GM13976 (cell line): Measurements from ENCODE around the gene CTBP2.

Experiments
- DNase-seq: peaks from one replicate; pipeline ENCODE4 v3.0.0; 2012; ENCODE audit warnings: low spot score
- in situ Hi-C: fragments of 300-500 bp; cut with MboI; formaldehyde crosslinking; loops from one replicate; pipeline ENCODE4 v1.12.0; 2022; ENCODE audit warnings: low sequenced_read_pairs, mixed read lengths, inconsistent platforms; ENCODE audit not compliant: unreplicated experiment
- TF ChIP-seq, protein P1 (sequence below): IDR thresholded peaks from 2 replicates; pipeline ENCODE4 v1.5.1; 2012; ENCODE audit warnings: borderline replicate concordance, mild to moderate bottlenecking; ENCODE audit not compliant: insufficient read depth; ENCODE audit errors: extremely low read depth, missing control alignments, control extremely low read depth

CTBP2 gene

DNA sequence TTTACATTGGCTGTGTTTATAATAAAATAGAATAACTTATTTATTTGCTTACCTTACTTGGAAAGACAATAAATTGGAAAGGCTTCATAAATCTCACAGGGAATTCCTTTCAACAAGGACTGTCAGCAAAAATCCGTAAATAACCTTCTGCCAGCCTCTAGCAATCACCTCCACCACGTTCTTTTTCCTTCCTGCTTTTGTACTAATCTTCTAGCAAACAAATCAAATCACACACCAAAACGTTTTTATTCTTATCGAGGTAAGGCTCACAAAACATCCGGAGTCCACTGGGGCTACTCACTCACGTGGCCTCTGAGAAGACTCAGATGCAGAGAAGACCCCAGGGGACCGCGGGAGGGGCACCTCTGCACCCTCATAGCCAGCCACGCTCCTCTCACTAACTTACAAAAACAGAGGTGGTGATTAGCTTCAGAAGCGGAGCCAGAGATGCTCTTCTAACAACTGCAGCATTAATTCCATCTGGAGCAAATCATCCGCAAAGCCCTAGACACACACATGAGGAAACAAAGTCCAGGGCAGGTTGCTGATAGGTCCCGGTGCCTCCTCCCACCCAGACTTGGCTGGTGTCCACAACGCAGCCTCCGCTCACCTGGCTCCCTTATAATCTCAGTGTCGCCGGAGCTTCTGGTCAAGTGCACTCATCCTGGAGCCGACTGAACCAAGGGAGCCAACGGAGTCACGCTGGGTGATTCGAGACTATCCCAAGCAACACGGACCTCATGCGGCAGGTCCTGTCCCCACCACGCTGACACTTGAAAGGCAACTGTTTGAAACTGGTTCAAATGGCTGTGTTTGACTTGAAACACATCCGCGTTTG lies 22.5 kb downstream of the CTBP2 start:
- TF ChIP-seq, protein P1, sequence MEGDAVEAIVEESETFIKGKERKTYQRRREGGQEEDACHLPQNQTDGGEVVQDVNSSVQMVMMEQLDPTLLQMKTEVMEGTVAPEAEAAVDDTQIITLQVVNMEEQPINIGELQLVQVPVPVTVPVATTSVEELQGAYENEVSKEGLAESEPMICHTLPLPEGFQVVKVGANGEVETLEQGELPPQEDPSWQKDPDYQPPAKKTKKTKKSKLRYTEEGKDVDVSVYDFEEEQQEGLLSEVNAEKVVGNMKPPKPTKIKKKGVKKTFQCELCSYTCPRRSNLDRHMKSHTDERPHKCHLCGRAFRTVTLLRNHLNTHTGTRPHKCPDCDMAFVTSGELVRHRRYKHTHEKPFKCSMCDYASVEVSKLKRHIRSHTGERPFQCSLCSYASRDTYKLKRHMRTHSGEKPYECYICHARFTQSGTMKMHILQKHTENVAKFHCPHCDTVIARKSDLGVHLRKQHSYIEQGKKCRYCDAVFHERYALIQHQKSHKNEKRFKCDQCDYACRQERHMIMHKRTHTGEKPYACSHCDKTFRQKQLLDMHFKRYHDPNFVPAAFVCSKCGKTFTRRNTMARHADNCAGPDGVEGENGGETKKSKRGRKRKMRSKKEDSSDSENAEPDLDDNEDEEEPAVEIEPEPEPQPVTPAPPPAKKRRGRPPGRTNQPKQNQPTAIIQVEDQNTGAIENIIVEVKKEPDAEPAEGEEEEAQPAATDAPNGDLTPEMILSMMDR = no peak
- in situ Hi-C loops = no loop called here
- DNase-seq = no peak

DNA sequence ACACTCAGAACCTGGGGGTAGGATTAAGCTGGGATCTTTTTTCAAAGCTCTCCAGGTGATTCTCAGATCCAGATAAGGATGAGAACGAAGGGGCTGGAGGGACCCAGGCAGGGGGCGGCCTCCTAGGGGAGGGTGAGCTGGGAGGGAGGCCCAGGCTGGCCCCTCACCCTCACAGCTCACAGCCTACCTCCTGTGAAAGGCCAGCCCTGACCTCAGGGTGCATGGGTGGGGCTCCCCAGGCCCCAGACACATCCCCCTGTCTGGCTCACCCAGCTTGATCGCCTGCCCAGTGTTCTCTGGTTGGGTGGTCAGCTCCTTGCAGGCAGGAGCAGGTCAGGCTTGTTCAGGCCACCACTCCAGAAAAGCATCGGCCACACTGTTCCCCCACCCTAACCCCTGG lies 24.3 kb downstream of the CTBP2 start:
- TF ChIP-seq, protein P1 = no peak
- in situ Hi-C loops = no loop called here
- DNase-seq = no peak

DNA sequence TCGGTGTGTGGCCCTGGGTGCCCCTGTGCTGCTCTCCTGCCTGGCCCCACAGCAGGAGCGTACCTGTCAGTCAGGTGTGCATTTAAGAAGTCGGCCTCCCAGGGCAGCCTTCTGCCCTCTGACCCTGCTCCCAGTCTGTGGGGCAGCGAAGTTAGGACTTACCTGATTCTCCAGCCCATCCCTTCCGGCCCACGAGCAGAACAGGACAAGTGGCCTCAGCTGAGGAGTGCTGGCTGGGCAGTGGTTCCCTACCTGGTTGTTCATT lies 24.7 kb downstream of the CTBP2 start:
- in situ Hi-C loops = no loop called here
- no peak for DNase-seq
- TF ChIP-seq, protein P1 = no peak

DNA sequence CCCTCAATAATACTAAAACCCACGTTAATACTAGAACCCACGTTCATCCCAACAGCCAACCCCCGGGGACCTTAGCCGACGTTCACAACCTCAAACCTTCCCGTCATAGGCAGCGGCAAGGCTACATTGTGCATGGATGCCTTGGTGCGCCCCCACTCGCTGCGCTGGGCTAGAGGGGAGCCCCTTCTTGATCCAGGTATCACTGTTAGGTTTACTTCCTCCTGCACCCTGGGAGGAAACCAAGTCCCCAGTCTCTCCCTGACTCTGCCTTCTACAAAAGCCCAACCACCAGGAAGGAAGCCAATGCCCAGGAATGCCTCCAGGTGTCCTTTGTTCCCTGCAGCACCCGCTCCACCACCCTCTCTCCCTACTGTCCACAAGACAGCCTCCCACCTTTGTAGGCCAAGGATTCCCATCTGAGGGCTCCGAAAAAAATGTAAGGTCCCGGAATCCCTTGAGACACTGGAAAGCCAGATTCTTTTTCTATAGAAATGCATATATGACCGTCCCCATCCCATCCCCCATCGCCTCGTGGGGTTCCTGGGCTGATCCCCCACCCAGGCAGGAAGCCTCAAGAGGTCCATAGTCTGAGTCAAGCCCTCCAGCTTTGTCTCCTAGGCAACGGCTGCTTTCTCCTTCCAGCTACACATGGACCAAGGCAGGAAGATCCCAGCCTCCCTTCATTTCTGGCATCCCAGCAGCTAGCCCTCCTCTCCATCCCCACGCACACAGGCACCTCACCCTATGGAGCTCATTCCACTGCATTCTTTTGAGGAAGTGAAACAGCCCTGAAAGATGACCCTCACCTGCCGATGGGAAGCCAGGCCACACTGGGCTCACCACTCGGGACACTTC lies 25.2 kb downstream of the CTBP2 start:
- no peak for DNase-seq
- TF ChIP-seq, protein P1 = no peak
- in situ Hi-C loops = no loop called here

DNA sequence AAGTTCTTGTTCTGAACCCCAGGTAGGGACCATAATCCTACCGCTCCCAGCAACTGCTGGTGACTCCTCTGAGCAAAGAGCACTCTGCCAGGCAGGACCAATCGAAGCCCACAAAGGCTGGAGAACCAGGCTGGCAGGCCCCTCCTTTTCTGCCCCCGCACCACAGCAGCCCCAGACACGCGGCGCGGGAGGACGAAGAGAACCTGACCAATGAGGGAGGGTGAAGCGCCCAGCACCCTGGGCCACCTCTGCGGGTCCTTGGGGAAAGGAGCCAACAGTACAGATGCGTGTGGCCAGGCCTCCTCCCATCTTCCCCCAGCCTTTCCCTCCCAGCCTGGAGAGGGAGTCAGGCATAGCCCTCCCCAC lies 25.9 kb downstream of the CTBP2 start:
- in situ Hi-C loops = no loop called here
- TF ChIP-seq, protein P1 = no peak
- DNase-seq = no peak

DNA sequence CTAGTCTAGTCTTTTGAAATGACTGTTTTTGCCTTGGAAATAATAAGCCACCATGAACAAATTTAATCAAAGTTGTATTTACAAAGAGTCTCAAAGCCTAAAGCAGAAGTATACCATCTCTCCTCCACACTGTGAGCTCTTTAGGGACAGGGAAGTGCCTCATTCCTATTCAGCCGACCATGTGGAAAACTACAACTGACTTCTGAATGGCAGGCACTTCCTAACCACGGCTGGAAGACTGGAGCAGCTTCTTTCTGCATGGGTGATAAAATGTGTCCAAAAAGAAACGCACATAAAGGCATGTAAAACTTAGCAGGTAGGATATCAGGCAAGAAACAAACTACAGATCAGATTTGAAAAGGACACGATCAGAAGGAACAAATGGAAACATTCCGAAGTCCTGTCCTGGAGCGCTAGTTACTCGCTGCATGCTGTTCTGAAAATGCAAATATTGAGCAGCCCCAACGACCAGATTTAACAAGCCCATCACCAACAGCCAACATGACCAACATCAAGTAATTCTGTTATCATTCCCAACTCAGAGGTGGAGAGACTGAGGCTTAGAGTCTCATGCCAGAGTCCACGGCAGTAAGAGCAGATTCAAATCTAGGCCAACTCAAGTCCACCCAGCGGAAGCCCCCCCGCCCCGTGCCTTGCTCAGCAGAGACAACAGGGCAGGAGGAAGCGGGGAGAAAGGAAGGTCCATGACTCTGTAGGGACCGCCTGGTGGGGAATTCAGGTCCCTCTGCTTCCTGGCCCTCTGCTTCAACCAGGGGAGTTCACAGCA lies 26.5 kb downstream of the CTBP2 start:
- no peak for DNase-seq
- in situ Hi-C loops = no loop called here
- TF ChIP-seq, protein P1 = no peak
